CD4-positive, alpha-beta memory T cell (primary cell): ENCODE results near the gene LEP. TPM values are rescaled to one million over a fixed set of nuclear protein-coding genes. Genes with fewer than 3 reads are reported as not detected.
"Not testable (repeated sequence)": the region's sequence is repeated elsewhere in the genome, so short reads cannot be mapped to it uniquely, and the experiment has no call there.

ENCODE experiments used
- CTCF ChIA-PET: fragments of 350-600 bp; sonication (Branson Sonifier 250); formaldehyde crosslinking; loops from one replicate; lab custom pipeline; 2021; ENCODE audit warnings: inconsistent platforms; ENCODE audit not compliant: partially characterized antibody; lab: Charles Lee
- POLR2A ChIA-PET: fragments of 350-600 bp; sonication (Branson Sonifier 250); formaldehyde crosslinking; loops from one replicate; lab custom pipeline; 2021; ENCODE audit not compliant: partially characterized antibody; lab: Charles Lee
- DNase-seq, 5 donors: peaks; one replicate each; pipeline versions ENCODE4 v3.0.0 to v3.0.0-alpha.2; 2020 to 2022; ENCODE audit warnings: mixed read lengths in 1 of 5
- H3K27ac ChIP-seq: one replicate; pipeline ENCODE4 v1.7.0; 2013; ENCODE audit warnings: low read depth, low read length
- H3K27me3 ChIP-seq: 2 replicates; pipeline ENCODE4 v1.7.0; 2013; ENCODE audit warnings: mild to moderate bottlenecking, low read length, moderate library complexity; ENCODE audit not compliant: insufficient read depth
- H3K36me3 ChIP-seq: 2 replicates; pipeline ENCODE4 v1.7.0; 2013; ENCODE audit warnings: mild to moderate bottlenecking, low read length, moderate library complexity; ENCODE audit not compliant: insufficient read depth
- H3K4me1 ChIP-seq: 2 replicates; pipeline ENCODE4 v1.7.0; 2013; ENCODE audit warnings: mild to moderate bottlenecking, low read length, moderate library complexity; ENCODE audit not compliant: insufficient read depth
- H3K4me3 ChIP-seq, 2 donors: one replicate each; pipeline ENCODE4 v1.7.0; 2013; ENCODE audit warnings: low read length in 2 of 2, mild to moderate bottlenecking in 1 of 2
- H3K9me3 ChIP-seq, 2 donors: one replicate each; pipeline ENCODE4 v1.7.0; 2013; ENCODE audit warnings: low read length in 2 of 2, control low read depth in 1 of 2; ENCODE audit not compliant: control insufficient read depth in 1 of 2
- H3K27ac Mint-ChIP-seq, 7 donors: one replicate each; pipeline ENCODE4 v1.8.0; 2020 to 2021; ENCODE audit warnings: mixed read lengths in 7 of 7, mild to moderate bottlenecking in 6 of 7, inconsistent platforms in 3 of 7, moderate library complexity in 3 of 7
- H3K27me3 Mint-ChIP-seq, 2 donors: one replicate each; pipeline ENCODE4 v1.8.0; 2020 to 2021; ENCODE audit warnings: mixed read lengths in 2 of 2
- H3K36me3 Mint-ChIP-seq, 2 donors: one replicate each; pipeline ENCODE4 v1.8.0; 2020 to 2021; ENCODE audit warnings: mixed read lengths in 2 of 2, inconsistent platforms in 1 of 2, mild to moderate bottlenecking in 1 of 2
- H3K4me1 Mint-ChIP-seq, 4 donors: one replicate each; pipeline ENCODE4 v1.8.0; 2020 to 2021; ENCODE audit warnings: mixed read lengths in 4 of 4, mild to moderate bottlenecking in 1 of 4
- H3K4me3 Mint-ChIP-seq, 8 donors: one replicate each; pipeline ENCODE4 v1.8.0; 2020 to 2021; ENCODE audit warnings: mixed read lengths in 8 of 8, mild to moderate bottlenecking in 7 of 8, moderate library complexity in 6 of 8, inconsistent platforms in 3 of 8
- H3K9me3 Mint-ChIP-seq, 8 donors: one replicate each; pipeline ENCODE4 v1.8.0; 2020 to 2021; ENCODE audit warnings: mixed read lengths in 8 of 8, mild to moderate bottlenecking in 5 of 8, inconsistent platforms in 3 of 8, moderate library complexity in 1 of 8
- intact Hi-C: fragments of 100-400 bp; cut with micrococcal nuclease; formaldehyde crosslinking; loops from one replicate; pipeline ENCODE4 v1.15.1; 2023
- polyA plus RNA-seq, 2 donors: library from polyadenylated mRNA; unstranded; fragments of 300-500 nt; fragmentation: Illumina TruSeq; gene quantifications; one replicate each; pipeline ENCODE4 v1.2.3, GENCODE V29; 2021
- total RNA-seq, 2 experiments: library from RNA; stranded (reverse); gene quantifications; one replicate each; pipeline ENCODE4 v1.2.3, GENCODE V29; 2021

LEP gene
- total and polyA plus RNA-seq, 4 experiments from 2014 or later: not detected

GRCh38 chr7:128274884-128275603 lies 34.0 kb downstream of the LEP start:
- POLR2A ChIA-PET: no interaction called here
- H3K27ac ChIP-seq: no peak overlapping the region
- no peak for DNase-seq
- H3K4me1 ChIP-seq: no peaks in the 10 kb centered on the region
- peaks cover 6 to 11% of the 10 kb centered on the region in 2 donors for H3K36me3 Mint-ChIP-seq
- H3K4me3 ChIP-seq: no peak overlapping the region
- no peak overlapping the region for H3K27ac Mint-ChIP-seq
- H3K27me3 Mint-ChIP-seq: peaks cover 7 to 11% of the 10 kb centered on the region in 2 donors
- no peaks in the 10 kb centered on the region for H3K36me3 ChIP-seq
- peaks cover 0 to 1% (median 0%) of the 10 kb centered on the region in 4 donors for H3K4me1 Mint-ChIP-seq
- CTCF ChIA-PET: no interaction called here
- H3K27me3 ChIP-seq: no peaks in the 10 kb centered on the region
- H3K4me3 Mint-ChIP-seq: peak overlapping the region in 1 of 8 donors; percentile 21
- H3K9me3 Mint-ChIP-seq: peaks cover 5 to 16% (median 12%) of the 10 kb centered on the region in 8 donors
- no peaks in the 10 kb centered on the region for H3K9me3 ChIP-seq
- intact Hi-C loops: no loop called here

DNA sequence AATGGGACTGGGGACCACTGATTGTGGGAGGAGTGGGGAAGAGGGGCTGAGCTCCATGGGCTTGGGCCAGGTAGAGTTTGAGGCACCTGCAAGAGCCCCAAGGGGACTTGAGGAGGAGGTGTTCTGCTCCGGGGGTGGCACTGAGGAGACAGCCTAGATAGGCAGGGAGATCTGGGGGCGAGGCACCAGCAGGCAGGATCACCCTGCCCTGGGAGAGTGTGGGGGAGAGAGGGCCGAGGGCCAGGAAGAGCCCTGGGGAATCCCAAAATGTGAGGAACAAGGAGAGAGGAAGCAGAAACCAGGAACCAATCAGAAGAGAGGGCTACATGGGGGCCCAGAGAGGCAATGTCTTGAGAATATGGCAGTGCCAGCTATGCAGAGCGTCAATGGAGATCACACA lies 34.6 kb downstream of the LEP start:
- H3K36me3 Mint-ChIP-seq: peaks cover 8 to 13% of the 10 kb centered on the region in 2 donors

DNA sequence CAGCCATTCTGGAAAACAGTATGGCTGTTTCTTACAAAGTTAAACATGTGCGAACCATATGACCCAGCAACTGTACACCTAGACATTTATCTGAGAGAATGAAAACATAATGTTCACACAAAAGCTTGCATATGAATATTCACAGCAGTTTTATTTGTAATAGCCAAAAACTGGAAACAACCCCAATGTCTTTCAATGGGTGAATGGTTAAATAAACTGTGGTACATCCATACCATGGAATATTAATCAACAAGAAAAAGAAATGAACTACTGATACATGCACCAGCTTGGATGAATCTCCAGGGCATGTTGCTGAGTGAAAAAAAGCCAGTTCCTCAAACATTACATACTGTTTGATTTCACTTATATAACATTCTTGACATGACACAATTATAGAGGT lies 37.3 kb downstream of the LEP start:
- POLR2A ChIA-PET: no interaction called here
- no peak overlapping the region for H3K4me3 ChIP-seq
- Mint-ChIP-seq H3K4me3 (no peak overlapping the region), H3K9me3 (peaks cover 5 to 38% (median 20%) of the 10 kb centered on the region in 8 donors), H3K27me3 (peaks cover 0 to 1% of the 10 kb centered on the region in 2 donors), H3K36me3 (peaks cover 10 to 26% of the 10 kb centered on the region in 2 donors), H3K4me1 (no peaks in the 10 kb centered on the region), H3K27ac (no peak overlapping the region)
- intact Hi-C loops: no loop called here
- no peaks in the 10 kb centered on the region for H3K36me3 ChIP-seq
- H3K9me3 ChIP-seq: peaks cover 0 to 4% of the 10 kb centered on the region in 2 donors
- no peak for DNase-seq
- no peak overlapping the region for H3K27ac ChIP-seq
- no peaks in the 10 kb centered on the region for H3K4me1 ChIP-seq
- CTCF ChIA-PET: no interaction called here
- no peaks in the 10 kb centered on the region for H3K27me3 ChIP-seq

More for the DNA sequence above, 34.6 kb downstream of the LEP start:
- POLR2A ChIA-PET: no interaction called here
- peaks cover 0 to 4% of the 10 kb centered on the region in 2 donors for H3K9me3 ChIP-seq
- no peak overlapping the region for H3K4me3 ChIP-seq
- no peaks in the 10 kb centered on the region for H3K4me1 ChIP-seq
- peaks cover 7 to 10% of the 10 kb centered on the region in 2 donors for H3K27me3 Mint-ChIP-seq
- no peak overlapping the region for H3K4me3 Mint-ChIP-seq
- peaks cover 0 to 1% (median 0%) of the 10 kb centered on the region in 4 donors for H3K4me1 Mint-ChIP-seq
- H3K9me3 Mint-ChIP-seq: peaks cover 5 to 22% (median 17%) of the 10 kb centered on the region in 8 donors
- intact Hi-C loops: no loop called here
- no peaks in the 10 kb centered on the region for H3K27me3 ChIP-seq
- no peak overlapping the region for H3K27ac Mint-ChIP-seq
- H3K36me3 ChIP-seq: no peaks in the 10 kb centered on the region
- no peak overlapping the region for H3K27ac ChIP-seq
- CTCF ChIA-PET: no interaction called here
- no peak for DNase-seq

GRCh38 chr7:128279124-128279713 lies 38.1 kb downstream of the LEP start:
- Histone ChIP-seq H3K4me3 (no peak overlapping the region), H3K27ac (no peak overlapping the region), H3K27me3 (no peaks in the 10 kb centered on the region), H3K9me3 (peaks cover 0 to 4% of the 10 kb centered on the region in 2 donors), H3K4me1 (no peaks in the 10 kb centered on the region), H3K36me3 (no peaks in the 10 kb centered on the region)
- no peaks in the 10 kb centered on the region for H3K4me1 Mint-ChIP-seq
- intact Hi-C loops: no loop called here
- POLR2A ChIA-PET: no interaction called here
- DNase-seq: no peak
- H3K27me3 Mint-ChIP-seq: peaks cover 0 to 1% of the 10 kb centered on the region in 2 donors
- H3K27ac Mint-ChIP-seq: peak overlapping the region in 1 of 7 donors; percentile 7
- H3K4me3 Mint-ChIP-seq: no peak overlapping the region
- H3K36me3 Mint-ChIP-seq: peaks cover 10 to 26% of the 10 kb centered on the region in 2 donors
- peaks cover 5 to 38% (median 20%) of the 10 kb centered on the region in 8 donors for H3K9me3 Mint-ChIP-seq
- CTCF ChIA-PET: no interaction called here

GRCh38 chr7:128280451-128280850 lies 39.4 kb downstream of the LEP start:
- H3K4me1 ChIP-seq, H3K9me3 ChIP-seq, H3K27me3 ChIP-seq, H3K27ac Mint-ChIP-seq, POLR2A ChIA-PET, H3K36me3 ChIP-seq, H3K4me3 ChIP-seq, DNase-seq, CTCF ChIA-PET, H3K4me1 Mint-ChIP-seq, H3K27me3 Mint-ChIP-seq, intact Hi-C loops, H3K4me3 Mint-ChIP-seq, H3K27ac ChIP-seq: not testable (repeated sequence)
- peaks cover 12 to 31% of the 10 kb centered on the region in 2 donors for H3K36me3 Mint-ChIP-seq
- H3K9me3 Mint-ChIP-seq: peaks cover 5 to 38% (median 20%) of the 10 kb centered on the region in 8 donors

GRCh38 chr7:128281605-128282380 lies 40.7 kb downstream of the LEP start:
- H3K4me3 ChIP-seq: no peak overlapping the region
- POLR2A ChIA-PET: no interaction called here
- Mint-ChIP-seq H3K36me3 (peaks cover 13 to 36% of the 10 kb centered on the region in 2 donors), H3K4me3 (no peak overlapping the region), H3K9me3 (peaks cover 5 to 38% (median 20%) of the 10 kb centered on the region in 8 donors), H3K27me3 (no peaks in the 10 kb centered on the region), H3K4me1 (no peaks in the 10 kb centered on the region), H3K27ac (no peak overlapping the region)
- CTCF ChIA-PET: no interaction called here
- no peak overlapping the region for H3K27ac ChIP-seq
- H3K36me3 ChIP-seq: no peaks in the 10 kb centered on the region
- intact Hi-C loops: no loop called here
- H3K27me3 ChIP-seq: no peaks in the 10 kb centered on the region
- DNase-seq: no peak
- peaks cover 0 to 4% of the 10 kb centered on the region in 2 donors for H3K9me3 ChIP-seq
- H3K4me1 ChIP-seq: no peaks in the 10 kb centered on the region

GRCh38 chr7:128284102-128284501 lies 43.0 kb downstream of the LEP start:
- H3K9me3 ChIP-seq: peaks cover 0 to 4% of the 10 kb centered on the region in 2 donors
- POLR2A ChIA-PET: no interaction called here
- Mint-ChIP-seq H3K27me3 (no peaks in the 10 kb centered on the region), H3K4me1 (no peaks in the 10 kb centered on the region), H3K9me3 (peaks cover 5 to 31% (median 13%) of the 10 kb centered on the region in 8 donors), H3K27ac (no peak overlapping the region), H3K4me3 (no peak overlapping the region), H3K36me3 (peaks cover 18 to 44% of the 10 kb centered on the region in 2 donors)
- no peaks in the 10 kb centered on the region for H3K4me1 ChIP-seq
- H3K4me3 ChIP-seq: no peak overlapping the region
- no peak for DNase-seq
- no peak overlapping the region for H3K27ac ChIP-seq
- no peaks in the 10 kb centered on the region for H3K27me3 ChIP-seq
- no peaks in the 10 kb centered on the region for H3K36me3 ChIP-seq
- intact Hi-C loops: no loop called here
- CTCF ChIA-PET: no interaction called here
